Measurements from ENCODE around the gene DEAF1.

DEAF1 gene

GRCh38 chr11:706957-707816 lies 12.2 kb upstream of the DEAF1 start:
- Histone ChIP-seq H3K9me2 (replicated peaks; ENCODE audit: low read depth, low read length) (no peaks in the 10 kb centered on the region), H3K79me2 (ENCODE audit: insufficient read depth, low read length) (no peaks in the 10 kb centered on the region), H3K27me3 (ENCODE audit: insufficient read depth, low read length, poor library complexity, severe bottlenecking) (no peaks in the 10 kb centered on the region), H4K20me1 (ENCODE audit: insufficient read depth, low read length, poor library complexity, severe bottlenecking) (no peaks in the 10 kb centered on the region), H3K9ac (ENCODE audit: low read depth, low read length, poor library complexity, severe bottlenecking) (no peak overlapping the region), H3K36me3 (ENCODE audit: insufficient read depth, low read length) (no peaks in the 10 kb centered on the region), H3K4me2 (ENCODE audit: low read depth, low read length, poor library complexity, severe bottlenecking) (no peak overlapping the region), H2AFZ (ENCODE audit: low read length) (no peak overlapping the region), H3K4me1 (ENCODE audit: insufficient read depth, low read length, poor library complexity, severe bottlenecking) (peaks cover 31% of the 10 kb centered on the region), H3F3A (ENCODE audit: low read depth) (no peaks in the 10 kb centered on the region), H3K9me3 (ENCODE audit: insufficient read depth, low read depth, low read length) (no peaks in the 10 kb centered on the region), H3K4me3 (ENCODE audit: low read length, poor library complexity, severe bottlenecking) (no peak overlapping the region)
- TF ChIP-seq EZH2phosphoT487 (IDR thresholded peaks at IDR 0.05; ENCODE audit: borderline replicate concordance) (no peak), CTCF (conservative IDR thresholded peaks at IDR 0.05; ENCODE audit: low read length) (no peak)

- Histone ChIP-seq H3K4me2 (ENCODE audit: low read depth, low read length, poor library complexity, severe bottlenecking) (no peak overlapping the region), H3F3A (ENCODE audit: low read depth) (no peaks in the 10 kb centered on the region), H3K4me1 (ENCODE audit: insufficient read depth, low read length, poor library complexity, severe bottlenecking) (peaks cover 32% of the 10 kb centered on the region), H3K27me3 (ENCODE audit: insufficient read depth, low read length, poor library complexity, severe bottlenecking) (no peaks in the 10 kb centered on the region), H4K20me1 (ENCODE audit: insufficient read depth, low read length, poor library complexity, severe bottlenecking) (no peaks in the 10 kb centered on the region), H3K36me3 (ENCODE audit: insufficient read depth, low read length) (no peaks in the 10 kb centered on the region), H3K79me2 (ENCODE audit: insufficient read depth, low read length) (no peaks in the 10 kb centered on the region), H3K9ac (ENCODE audit: low read depth, low read length, poor library complexity, severe bottlenecking) (no peak overlapping the region), H2AFZ (ENCODE audit: low read length) (no peak overlapping the region), H3K9me3 (ENCODE audit: insufficient read depth, low read depth, low read length) (no peaks in the 10 kb centered on the region), H3K9me2 (replicated peaks; ENCODE audit: low read depth, low read length) (no peaks in the 10 kb centered on the region), H3K4me3 (ENCODE audit: low read length, poor library complexity, severe bottlenecking) (no peak overlapping the region)
- TF ChIP-seq CTCF (conservative IDR thresholded peaks at IDR 0.05; ENCODE audit: low read length), result no peak
- no peak for TF ChIP-seq EZH2phosphoT487 (IDR thresholded peaks at IDR 0.05; ENCODE audit: borderline replicate concordance)
These were observed 11.5 kb upstream of the DEAF1 start for GRCh38 chr11:706439-706956.

DNA sequence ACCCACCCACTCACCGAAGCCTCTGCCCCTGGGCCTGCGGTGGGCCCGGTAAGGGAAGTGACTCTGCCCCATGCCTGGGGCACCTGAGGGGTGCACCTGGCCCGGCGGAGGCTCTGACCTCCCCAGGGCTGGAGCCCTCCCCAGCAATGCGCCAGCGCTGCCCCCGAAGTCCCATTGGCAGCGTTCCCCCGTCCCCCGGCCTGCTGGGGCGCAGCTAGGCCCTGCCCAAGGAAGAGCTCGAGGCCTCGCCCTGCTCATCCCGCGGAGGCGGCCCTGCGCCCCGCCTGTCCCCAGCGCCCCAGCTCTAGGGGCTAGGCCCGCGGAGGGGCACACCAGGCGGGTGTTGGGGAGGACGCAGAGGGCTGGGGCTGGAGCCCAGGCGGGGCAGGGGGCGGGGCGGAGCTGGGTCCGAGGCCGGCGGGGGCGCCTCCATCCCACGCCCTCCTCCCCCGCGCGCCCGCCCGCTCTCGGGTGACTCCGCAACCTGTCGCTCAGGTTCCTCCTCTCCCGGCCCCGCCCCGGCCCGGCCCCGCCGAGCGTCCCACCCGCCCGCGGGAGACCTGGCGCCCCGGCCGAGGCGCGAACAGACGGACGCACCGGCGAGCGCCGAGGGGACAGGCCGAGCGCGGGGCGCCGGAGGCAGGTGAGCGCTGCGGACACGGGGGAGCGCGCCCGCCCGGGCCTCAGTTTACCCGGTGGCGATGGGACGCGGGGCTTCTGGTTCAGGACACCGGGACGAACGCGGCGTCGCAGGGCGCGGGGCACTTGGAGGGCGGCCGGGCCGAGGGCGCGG lies 10.8 kb upstream of the DEAF1 start, which contains the start of gene EPS8L2:
Gene EPS8L2 (plus strand): TSS at position 586 of the 793 bp plus-strand sequence. CDS start 3,177 bp downstream, outside the sequence.
- Histone ChIP-seq H3K27me3 (ENCODE audit: insufficient read depth, low read length, poor library complexity, severe bottlenecking) (no peaks in the 10 kb centered on the region), H3K4me3 (ENCODE audit: low read length, poor library complexity, severe bottlenecking) (no peak within 1 kb of the TSS), H3F3A (ENCODE audit: low read depth) (no peaks in the 10 kb centered on the region), H3K9ac (ENCODE audit: low read depth, low read length, poor library complexity, severe bottlenecking) (no peak within 1 kb of the TSS), H3K9me3 (ENCODE audit: insufficient read depth, low read depth, low read length) (no peaks in the 10 kb centered on the region), H2AFZ (ENCODE audit: low read length) (no peak within 1 kb of the TSS), H3K9me2 (replicated peaks; ENCODE audit: low read depth, low read length) (no peaks in the 10 kb centered on the region), H3K4me2 (ENCODE audit: low read depth, low read length, poor library complexity, severe bottlenecking) (no peak within 1 kb of the TSS), H3K36me3 (ENCODE audit: insufficient read depth, low read length) (no peaks in the 10 kb centered on the region), H3K79me2 (ENCODE audit: insufficient read depth, low read length) (no peaks in the 10 kb centered on the region), H4K20me1 (ENCODE audit: insufficient read depth, low read length, poor library complexity, severe bottlenecking) (no peaks in the 10 kb centered on the region), H3K4me1 (ENCODE audit: insufficient read depth, low read length, poor library complexity, severe bottlenecking) (peaks cover 32% of the 10 kb centered on the region)
- no peak for TF ChIP-seq CTCF (conservative IDR thresholded peaks at IDR 0.05; ENCODE audit: low read length)
- no peak for TF ChIP-seq EZH2phosphoT487 (IDR thresholded peaks at IDR 0.05; ENCODE audit: borderline replicate concordance)
